SK-N-SH treated with all-trans-retinoic acid at 6 μM for 48 hours (cell line): ENCODE measurements around the gene KIF22.

Experiments
- ATAC-seq: fragments of 200-7000 bp; cut with Tn5 transposase; 3 replicates; pipeline ENCODE4 v1.9.1; 2020; ENCODE audit warnings: mild to moderate bottlenecking, moderate library complexity
- ARNTL ChIP-seq: fragments of 450-650 bp; formaldehyde crosslinking; IDR thresholded peaks from 2 replicates; pipeline ENCODE4 v1.5.0; 2020; ENCODE audit warnings: low read depth, mild to moderate bottlenecking, moderate library complexity, borderline replicate concordance
- CSDC2 ChIP-seq: fragments of 250-450 bp; sonication (Bioruptor Pico); IDR thresholded peaks from 2 replicates; pipeline ENCODE4 v1.5.0; 2020; ENCODE audit warnings: mild to moderate bottlenecking, moderate library complexity
- CSRNP3 ChIP-seq: fragments of 250-450 bp; sonication (Bioruptor Pico); IDR thresholded peaks from 2 replicates; pipeline ENCODE4 v1.5.1; 2021; ENCODE audit warnings: mild to moderate bottlenecking, moderate library complexity
- ESRRG ChIP-seq: fragments of 250-450 bp; sonication (Bioruptor Pico); IDR thresholded peaks from 2 replicates; pipeline ENCODE4 v1.6.1; 2021; ENCODE audit warnings: mild to moderate bottlenecking
- GLIS3 ChIP-seq: fragments of 250-450 bp; sonication (Bioruptor Pico); IDR thresholded peaks from 2 replicates; pipeline ENCODE4 v1.5.0; 2020; ENCODE audit warnings: mild to moderate bottlenecking, moderate library complexity
- ISL1 ChIP-seq: fragments of 250-450 bp; sonication (Bioruptor Pico); IDR thresholded peaks from 2 replicates; pipeline ENCODE4 v2.1.2; 2022; ENCODE audit warnings: mild to moderate bottlenecking, moderate library complexity
- OSR1 ChIP-seq: fragments of 250-450 bp; sonication (Bioruptor Pico); IDR thresholded peaks from 2 replicates; pipeline ENCODE4 v1.8.0; 2022; ENCODE audit warnings: moderate library complexity, mild to moderate bottlenecking, inconsistent platforms
- PPARA ChIP-seq: fragments of 250-450 bp; sonication (Bioruptor Pico); IDR thresholded peaks from 2 replicates; pipeline ENCODE4 v1.5.0; 2020; ENCODE audit warnings: mild to moderate bottlenecking, borderline replicate concordance
- RARB ChIP-seq: fragments of 250-450 bp; sonication (Bioruptor Pico); IDR thresholded peaks from 2 replicates; pipeline ENCODE4 v1.8.0; 2021; ENCODE audit warnings: mild to moderate bottlenecking, moderate library complexity
- SNAI2 ChIP-seq: fragments of 250-450 bp; sonication (Bioruptor Pico); IDR thresholded peaks from 2 replicates; pipeline ENCODE4 v1.5.0; 2020; ENCODE audit warnings: mild to moderate bottlenecking, moderate library complexity
- TCF4 ChIP-seq: fragments of 250-450 bp; sonication (Bioruptor Pico); IDR thresholded peaks from 2 replicates; pipeline ENCODE4 v1.8.0; 2021; ENCODE audit warnings: mild to moderate bottlenecking, moderate library complexity, borderline replicate concordance
- TOX ChIP-seq: fragments of 250-450 bp; sonication (Bioruptor Pico); IDR thresholded peaks from 2 replicates; pipeline ENCODE4 v1.8.0; 2021; ENCODE audit warnings: mild to moderate bottlenecking, moderate library complexity, borderline replicate concordance
- ZC3H10 ChIP-seq: fragments of 250-450 bp; sonication (Bioruptor Pico); IDR thresholded peaks from 2 replicates; pipeline ENCODE4 v1.5.1; 2021; ENCODE audit warnings: mild to moderate bottlenecking, moderate library complexity
- ZFP3 ChIP-seq: fragments of 250-450 bp; sonication (Bioruptor Pico); IDR thresholded peaks from 2 replicates; pipeline ENCODE4 v1.5.0; 2020; ENCODE audit warnings: mild to moderate bottlenecking, moderate library complexity
- ZFP30 ChIP-seq: fragments of 450-650 bp; formaldehyde crosslinking; IDR thresholded peaks from 2 replicates; pipeline ENCODE4 v1.5.0; 2022; ENCODE audit warnings: mild to moderate bottlenecking, moderate library complexity
- ZNF565 ChIP-seq: fragments of 450-650 bp; formaldehyde crosslinking; conservative IDR thresholded peaks from 2 replicates; pipeline ENCODE4 v1.5.0; 2020; ENCODE audit warnings: low read depth, mild to moderate bottlenecking, moderate library complexity
- ZNF70 ChIP-seq: fragments of 450-650 bp; formaldehyde crosslinking; IDR thresholded peaks from 2 replicates; pipeline ENCODE4 v1.5.0; 2020; ENCODE audit warnings: mild to moderate bottlenecking, moderate library complexity
- TF ChIP-seq, protein P1 (sequence below): fragments of 250-450 bp; sonication (Bioruptor Pico); IDR thresholded peaks from 2 replicates; pipeline ENCODE4 v1.5.0; 2020; ENCODE audit warnings: mild to moderate bottlenecking, moderate library complexity
- TF ChIP-seq, protein P2 (sequence below): fragments of 250-450 bp; sonication (Bioruptor Pico); IDR thresholded peaks from 2 replicates; pipeline ENCODE4 v1.5.1; 2020; ENCODE audit warnings: low read depth, mild to moderate bottlenecking, moderate library complexity
- TF ChIP-seq, protein P3 (sequence below): fragments of 250-450 bp; sonication (Bioruptor Pico); IDR thresholded peaks from 2 replicates; pipeline ENCODE4 v1.8.0; 2020; ENCODE audit warnings: mild to moderate bottlenecking, moderate library complexity, borderline replicate concordance

Gene KIF22

DNA sequence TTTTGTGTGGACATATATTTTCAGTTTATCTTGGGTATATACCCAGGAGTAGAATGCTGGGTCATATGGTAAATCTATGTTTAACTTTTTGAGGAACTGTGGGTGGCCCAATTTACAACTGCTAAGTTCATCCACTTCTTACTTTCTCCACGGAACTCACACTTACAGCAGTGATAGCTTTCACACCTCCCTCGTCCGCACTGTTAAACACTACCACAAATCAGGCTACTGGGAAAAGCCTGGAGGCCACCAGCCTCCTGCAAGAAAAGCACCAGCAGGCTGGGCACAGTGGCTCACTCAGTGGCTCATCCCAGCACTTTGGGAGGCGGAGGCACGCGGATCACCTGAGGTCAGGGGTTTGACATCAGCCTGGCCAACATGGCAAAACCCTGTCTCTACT is 27.2 kb upstream of the KIF22 start:
- ATAC-seq, result no peak
- TF ChIP-seq ZFP30 (CRISPR knock-in tag), result no peak
- TF ChIP-seq TCF4 (CRISPR knock-in tag), result no peak
- TF ChIP-seq, protein P1, sequence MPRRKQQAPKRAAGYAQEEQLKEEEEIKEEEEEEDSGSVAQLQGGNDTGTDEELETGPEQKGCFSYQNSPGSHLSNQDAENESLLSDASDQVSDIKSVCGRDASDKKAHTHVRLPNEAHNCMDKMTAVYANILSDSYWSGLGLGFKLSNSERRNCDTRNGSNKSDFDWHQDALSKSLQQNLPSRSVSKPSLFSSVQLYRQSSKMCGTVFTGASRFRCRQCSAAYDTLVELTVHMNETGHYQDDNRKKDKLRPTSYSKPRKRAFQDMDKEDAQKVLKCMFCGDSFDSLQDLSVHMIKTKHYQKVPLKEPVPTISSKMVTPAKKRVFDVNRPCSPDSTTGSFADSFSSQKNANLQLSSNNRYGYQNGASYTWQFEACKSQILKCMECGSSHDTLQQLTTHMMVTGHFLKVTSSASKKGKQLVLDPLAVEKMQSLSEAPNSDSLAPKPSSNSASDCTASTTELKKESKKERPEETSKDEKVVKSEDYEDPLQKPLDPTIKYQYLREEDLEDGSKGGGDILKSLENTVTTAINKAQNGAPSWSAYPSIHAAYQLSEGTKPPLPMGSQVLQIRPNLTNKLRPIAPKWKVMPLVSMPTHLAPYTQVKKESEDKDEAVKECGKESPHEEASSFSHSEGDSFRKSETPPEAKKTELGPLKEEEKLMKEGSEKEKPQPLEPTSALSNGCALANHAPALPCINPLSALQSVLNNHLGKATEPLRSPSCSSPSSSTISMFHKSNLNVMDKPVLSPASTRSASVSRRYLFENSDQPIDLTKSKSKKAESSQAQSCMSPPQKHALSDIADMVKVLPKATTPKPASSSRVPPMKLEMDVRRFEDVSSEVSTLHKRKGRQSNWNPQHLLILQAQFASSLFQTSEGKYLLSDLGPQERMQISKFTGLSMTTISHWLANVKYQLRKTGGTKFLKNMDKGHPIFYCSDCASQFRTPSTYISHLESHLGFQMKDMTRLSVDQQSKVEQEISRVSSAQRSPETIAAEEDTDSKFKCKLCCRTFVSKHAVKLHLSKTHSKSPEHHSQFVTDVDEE (CRISPR knock-in tag), result no peak
- no peak for TF ChIP-seq ESRRG (CRISPR knock-in tag)
- TF ChIP-seq RARB, result no peak
- no peak for TF ChIP-seq CSRNP3 (CRISPR knock-in tag)
- TF ChIP-seq TOX, result no peak
- no peak for TF ChIP-seq GLIS3 (CRISPR knock-in tag)
- no peak for TF ChIP-seq ZFP3 (CRISPR knock-in tag)
- TF ChIP-seq, protein P2, sequence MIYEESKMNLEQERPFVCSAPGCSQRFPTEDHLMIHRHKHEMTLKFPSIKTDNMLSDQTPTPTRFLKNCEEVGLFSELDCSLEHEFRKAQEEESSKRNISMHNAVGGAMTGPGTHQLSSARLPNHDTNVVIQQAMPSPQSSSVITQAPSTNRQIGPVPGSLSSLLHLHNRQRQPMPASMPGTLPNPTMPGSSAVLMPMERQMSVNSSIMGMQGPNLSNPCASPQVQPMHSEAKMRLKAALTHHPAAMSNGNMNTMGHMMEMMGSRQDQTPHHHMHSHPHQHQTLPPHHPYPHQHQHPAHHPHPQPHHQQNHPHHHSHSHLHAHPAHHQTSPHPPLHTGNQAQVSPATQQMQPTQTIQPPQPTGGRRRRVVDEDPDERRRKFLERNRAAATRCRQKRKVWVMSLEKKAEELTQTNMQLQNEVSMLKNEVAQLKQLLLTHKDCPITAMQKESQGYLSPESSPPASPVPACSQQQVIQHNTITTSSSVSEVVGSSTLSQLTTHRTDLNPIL (CRISPR knock-in tag), result no peak
- TF ChIP-seq SNAI2 (CRISPR knock-in tag), result no peak
- TF ChIP-seq, protein P3, sequence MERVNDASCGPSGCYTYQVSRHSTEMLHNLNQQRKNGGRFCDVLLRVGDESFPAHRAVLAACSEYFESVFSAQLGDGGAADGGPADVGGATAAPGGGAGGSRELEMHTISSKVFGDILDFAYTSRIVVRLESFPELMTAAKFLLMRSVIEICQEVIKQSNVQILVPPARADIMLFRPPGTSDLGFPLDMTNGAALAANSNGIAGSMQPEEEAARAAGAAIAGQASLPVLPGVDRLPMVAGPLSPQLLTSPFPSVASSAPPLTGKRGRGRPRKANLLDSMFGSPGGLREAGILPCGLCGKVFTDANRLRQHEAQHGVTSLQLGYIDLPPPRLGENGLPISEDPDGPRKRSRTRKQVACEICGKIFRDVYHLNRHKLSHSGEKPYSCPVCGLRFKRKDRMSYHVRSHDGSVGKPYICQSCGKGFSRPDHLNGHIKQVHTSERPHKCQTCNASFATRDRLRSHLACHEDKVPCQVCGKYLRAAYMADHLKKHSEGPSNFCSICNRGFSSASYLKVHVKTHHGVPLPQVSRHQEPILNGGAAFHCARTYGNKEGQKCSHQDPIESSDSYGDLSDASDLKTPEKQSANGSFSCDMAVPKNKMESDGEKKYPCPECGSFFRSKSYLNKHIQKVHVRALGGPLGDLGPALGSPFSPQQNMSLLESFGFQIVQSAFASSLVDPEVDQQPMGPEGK (CRISPR knock-in tag), result no peak
- TF ChIP-seq ARNTL (CRISPR knock-in tag), result no peak
- no peak for TF ChIP-seq OSR1
- TF ChIP-seq ZNF70 (CRISPR knock-in tag), result no peak
- TF ChIP-seq CSDC2, result no peak
- TF ChIP-seq ZC3H10 (CRISPR knock-in tag), result no peak
- TF ChIP-seq PPARA (CRISPR knock-in tag), result no peak
- TF ChIP-seq, all 23 proteins: peak for 0

- TF ChIP-seq ZNF70 (CRISPR knock-in tag), result no peak
- TF ChIP-seq SNAI2 (CRISPR knock-in tag), result no peak
- TF ChIP-seq ISL1 (CRISPR knock-in tag), result no peak
- no peak for TF ChIP-seq ZNF565 (CRISPR knock-in tag)
- no peak for TF ChIP-seq ZC3H10 (CRISPR knock-in tag)
- ATAC-seq, result no peak
Observed at GRCh38 chr16:29765167-29766032, 25.2 kb upstream of the KIF22 start.

GRCh38 chr16:29766571-29766970 is 24.0 kb upstream of the KIF22 start:
- ATAC-seq, result no peak
- TF ChIP-seq, protein P1 (CRISPR knock-in tag), result no peak
- no peak for TF ChIP-seq ESRRG (CRISPR knock-in tag)
